PC-3 (cell line): ENCODE data around the gene LTBR. TPM values are rescaled to one million over a fixed set of nuclear protein-coding genes. Genes with fewer than 3 reads are reported as not detected.

Source experiments
- ATAC-seq: fragments of 200-7000 bp; cut with Tn5 transposase; 2 replicates; pipeline ENCODE4 v1.9.1; 2020; ENCODE audit warnings: mild to moderate bottlenecking, moderate library complexity
- BruUV-seq: library from RNA; stranded (reverse); fragments of 400-500 nt; replicated peaks from 2 replicates; lab custom pipeline; 2021; lab: Mats Ljungman, UMichigan
- CTCF ChIA-PET: fragments of 300-600 bp; sonication (Branson Sonifier 250); formaldehyde crosslinking; loops from one replicate; lab custom pipeline; 2022; ENCODE audit warnings: antibody characterized with exemption; lab: Charles Lee
- POLR2A ChIA-PET: fragments of 300-600 bp; sonication (Branson Sonifier 250); formaldehyde crosslinking; loops from one replicate; lab custom pipeline; 2022; ENCODE audit warnings: antibody characterized with exemption; ENCODE audit not compliant: unreplicated experiment; lab: Charles Lee
- DNase-seq: peaks from one replicate; pipeline ENCODE4 v3.0.0-alpha.2; 2015
- H2AFZ ChIP-seq: fragments of 300-600 bp; sonication (generic); 2 replicates; pipeline ENCODE4 v1.6.0; 2016; ENCODE audit warnings: antibody characterized with exemption, low read length
- H3F3A ChIP-seq: fragments of 300-600 bp; sonication (generic); one replicate; pipeline ENCODE4 v1.6.0; 2017; ENCODE audit warnings: antibody characterized with exemption, low read length, control low read depth, mild to moderate bottlenecking; ENCODE audit not compliant: unreplicated experiment
- H3K27ac ChIP-seq: fragments of 300-600 bp; sonication (generic); 2 replicates; pipeline ENCODE4 v1.5.1; 2016; ENCODE audit warnings: mild to moderate bottlenecking, low read length
- H3K27me3 ChIP-seq: fragments of 300-600 bp; sonication (generic); 2 replicates; pipeline ENCODE4 v1.6.1; 2016; ENCODE audit warnings: low read length, mixed read lengths
- H3K36me3 ChIP-seq: fragments of 300-600 bp; sonication (generic); 2 replicates; pipeline ENCODE4 v1.6.1; 2016; ENCODE audit warnings: low read depth, mixed run types, low read length, mixed read lengths
- H3K4me1 ChIP-seq: fragments of 300-600 bp; sonication (generic); 2 replicates; pipeline ENCODE4 v1.5.1; 2016; ENCODE audit warnings: low read length; ENCODE audit not compliant: insufficient read depth
- H3K4me2 ChIP-seq: fragments of 300-600 bp; sonication (generic); 2 replicates; pipeline ENCODE4 v1.6.0; 2016; ENCODE audit warnings: low read length
- H3K4me3 ChIP-seq: fragments of 300-600 bp; sonication (generic); 2 replicates; pipeline ENCODE4 v1.5.1; 2016; ENCODE audit warnings: mild to moderate bottlenecking, low read length, mixed read lengths
- H3K79me2 ChIP-seq: fragments of 300-600 bp; sonication (generic); 2 replicates; pipeline ENCODE4 v1.6.1; 2017; ENCODE audit warnings: low read length, mixed read lengths
- H3K9ac ChIP-seq: fragments of 300-600 bp; sonication (generic); 2 replicates; pipeline ENCODE4 v1.6.0; 2016; ENCODE audit warnings: mild to moderate bottlenecking, low read length
- H3K9me2 ChIP-seq: fragments of 300-600 bp; sonication (generic); replicated peaks from 2 replicates; pipeline ENCODE4 v1.6.1; 2016; ENCODE audit warnings: mixed run types, low read length, mixed read lengths
- H3K9me3 ChIP-seq: fragments of 300-600 bp; sonication (generic); 2 replicates; pipeline ENCODE4 v1.6.1; 2016; ENCODE audit warnings: low read length, mixed read lengths
- H4K20me1 ChIP-seq: fragments of 300-600 bp; sonication (generic); 2 replicates; pipeline ENCODE4 v1.6.1; 2016; ENCODE audit warnings: low read length, mixed read lengths
- EZH2 ChIP-seq: fragments of 300-600 bp; sonication (generic); IDR thresholded peaks from one replicate; pipeline ENCODE4 v1.6.1; 2017; ENCODE audit warnings: antibody characterized with exemption, mild to moderate bottlenecking, low read length; ENCODE audit not compliant: unreplicated experiment
- EZH2phosphoT487 ChIP-seq: fragments of 300-600 bp; sonication (generic); IDR thresholded peaks from 2 replicates; pipeline ENCODE4 v1.6.1; 2018; ENCODE audit warnings: mild to moderate bottlenecking, antibody characterized with exemption, low read length, borderline replicate concordance
- intact Hi-C: fragments of 100-400 bp; cut with micrococcal nuclease; formaldehyde crosslinking; loops from 2 replicates; pipeline ENCODE4 v1.9.0; 2023
- total RNA-seq: library from RNA; depleted of rRNA; stranded (reverse); fragments of >200 nt; gene quantifications from 2 replicates; pipeline ENCODE4 v1.2.3, GENCODE V29; 2014
- TF ChIP-seq, protein P1 (sequence below): fragments of 300-600 bp; sonication (generic); conservative IDR thresholded peaks from 2 replicates; pipeline ENCODE4 v1.5.1; 2017; ENCODE audit warnings: antibody characterized with exemption, low read depth, mild to moderate bottlenecking, low read length

LTBR gene
- total RNA-seq, 1 experiment from 2014 or later = 163 TPM

DNA sequence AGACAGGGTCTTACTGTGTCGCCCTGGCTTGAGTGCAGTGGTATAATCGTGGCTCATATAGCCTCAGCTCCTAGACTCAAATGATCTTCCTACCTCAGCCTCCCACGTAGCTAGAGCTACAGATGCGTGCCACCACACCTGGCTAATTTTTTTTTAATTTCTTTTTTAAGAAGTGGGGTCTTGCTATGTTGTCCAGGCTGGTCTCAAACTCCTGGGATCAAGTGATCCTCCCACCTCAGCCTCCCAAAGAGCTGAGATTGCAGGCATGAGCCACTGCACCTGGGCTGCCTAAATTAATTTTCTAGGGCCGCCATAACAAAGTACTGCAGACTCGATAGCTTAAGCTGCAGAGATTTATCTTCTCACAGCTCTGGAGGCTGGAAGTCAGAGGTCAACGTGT lies 9.1 kb downstream of the LTBR start:
- H3K27ac ChIP-seq = no peak overlapping the region
- no peaks in the 10 kb centered on the region for H3F3A ChIP-seq
- no peak overlapping the region for H3K4me2 ChIP-seq
- no peaks in the 10 kb centered on the region for H3K9me3 ChIP-seq
- no peaks in the 10 kb centered on the region for H3K4me1 ChIP-seq
- POLR2A ChIA-PET = interaction anchor here (0.6 kb wide), 1 partner anchor 65 kb away, joined by 4 read pairs; no protein-coding TSS in a partner anchor
- H3K9ac ChIP-seq = no peak overlapping the region
- no peaks in the 10 kb centered on the region for H3K9me2 ChIP-seq
- H3K4me3 ChIP-seq = no peak overlapping the region
- no peak overlapping the region for H2AFZ ChIP-seq
- TF ChIP-seq, protein P1, sequence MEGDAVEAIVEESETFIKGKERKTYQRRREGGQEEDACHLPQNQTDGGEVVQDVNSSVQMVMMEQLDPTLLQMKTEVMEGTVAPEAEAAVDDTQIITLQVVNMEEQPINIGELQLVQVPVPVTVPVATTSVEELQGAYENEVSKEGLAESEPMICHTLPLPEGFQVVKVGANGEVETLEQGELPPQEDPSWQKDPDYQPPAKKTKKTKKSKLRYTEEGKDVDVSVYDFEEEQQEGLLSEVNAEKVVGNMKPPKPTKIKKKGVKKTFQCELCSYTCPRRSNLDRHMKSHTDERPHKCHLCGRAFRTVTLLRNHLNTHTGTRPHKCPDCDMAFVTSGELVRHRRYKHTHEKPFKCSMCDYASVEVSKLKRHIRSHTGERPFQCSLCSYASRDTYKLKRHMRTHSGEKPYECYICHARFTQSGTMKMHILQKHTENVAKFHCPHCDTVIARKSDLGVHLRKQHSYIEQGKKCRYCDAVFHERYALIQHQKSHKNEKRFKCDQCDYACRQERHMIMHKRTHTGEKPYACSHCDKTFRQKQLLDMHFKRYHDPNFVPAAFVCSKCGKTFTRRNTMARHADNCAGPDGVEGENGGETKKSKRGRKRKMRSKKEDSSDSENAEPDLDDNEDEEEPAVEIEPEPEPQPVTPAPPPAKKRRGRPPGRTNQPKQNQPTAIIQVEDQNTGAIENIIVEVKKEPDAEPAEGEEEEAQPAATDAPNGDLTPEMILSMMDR = no peak
- TF ChIP-seq EZH2 (no peak), EZH2phosphoT487 (no peak)
- H3K36me3 ChIP-seq = peaks cover 16% of the 10 kb centered on the region
- H4K20me1 ChIP-seq = no peaks in the 10 kb centered on the region
- peaks cover 3% of the 10 kb centered on the region; the same call in 1 of the 2 replicates for H3K79me2 ChIP-seq
- intact Hi-C loops = no loop called here
- no TSS peak for BruUV-seq
- ATAC-seq = no peak
- DNase-seq = no peak
- H3K27me3 ChIP-seq = no peaks in the 10 kb centered on the region
- CTCF ChIA-PET = no interaction called here

DNA sequence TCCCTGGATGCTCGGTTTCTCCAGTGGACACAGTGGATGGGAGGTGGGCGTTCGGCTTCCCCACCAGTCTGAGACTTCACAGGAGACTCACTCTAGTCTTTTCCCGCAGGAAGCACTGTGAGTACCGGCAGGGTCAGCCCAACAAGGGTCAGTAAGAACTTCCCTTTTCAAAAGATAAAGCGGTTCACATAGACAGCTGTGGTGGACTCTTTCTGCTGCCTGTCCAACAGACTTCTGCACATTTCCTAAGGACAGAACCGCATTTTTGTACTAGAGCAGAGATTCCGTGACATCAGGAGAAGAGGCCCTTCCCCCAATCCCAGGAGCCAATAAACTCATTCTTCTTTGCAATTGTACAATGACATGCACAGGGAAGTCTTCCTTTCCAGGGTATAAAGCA lies 10.4 kb downstream of the LTBR start:
- H2AFZ ChIP-seq = no peak overlapping the region
- H4K20me1 ChIP-seq = no peaks in the 10 kb centered on the region
- no peaks in the 10 kb centered on the region for H3K9me2 ChIP-seq
- H3F3A ChIP-seq = no peaks in the 10 kb centered on the region
- ATAC-seq (no peak), DNase-seq (no peak)
- peaks cover 9% of the 10 kb centered on the region for H3K36me3 ChIP-seq
- no peaks in the 10 kb centered on the region for H3K9me3 ChIP-seq
- CTCF ChIA-PET = no interaction called here
- H3K27ac ChIP-seq = no peak overlapping the region
- no peaks in the 10 kb centered on the region for H3K79me2 ChIP-seq
- TF ChIP-seq EZH2 (no peak), EZH2phosphoT487 (no peak)
- TF ChIP-seq, protein P1 = no peak
- H3K9ac ChIP-seq = no peak overlapping the region
- no peak overlapping the region for H3K4me3 ChIP-seq
- no peaks in the 10 kb centered on the region for H3K4me1 ChIP-seq
- H3K4me2 ChIP-seq = no peak overlapping the region
- BruUV-seq = no TSS peak
- H3K27me3 ChIP-seq = no peaks in the 10 kb centered on the region
- intact Hi-C loops = no loop called here
- POLR2A ChIA-PET = no interaction called here

DNA sequence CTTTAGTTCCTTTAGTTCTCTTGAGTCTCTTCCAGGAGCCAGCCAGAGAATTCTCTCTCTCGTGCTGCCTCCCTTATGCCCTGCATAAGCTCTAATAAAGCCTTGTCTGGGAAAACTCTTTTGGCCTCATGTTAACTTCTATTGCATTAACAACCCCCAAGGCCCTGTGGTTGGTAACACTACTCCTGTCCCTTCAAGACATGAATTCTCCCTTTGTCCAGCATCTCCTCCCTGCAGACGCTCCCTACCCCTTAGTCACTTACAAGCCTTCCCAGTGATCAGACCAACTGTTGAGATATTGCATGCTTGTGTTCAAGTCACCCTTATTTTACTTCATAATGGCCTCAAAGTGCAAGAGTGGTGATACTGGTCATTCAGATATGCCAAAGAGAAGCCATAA lies 12.1 kb downstream of the LTBR start:
- H3K79me2 ChIP-seq = no peaks in the 10 kb centered on the region
- no peak overlapping the region for H3K4me3 ChIP-seq
- ChIA-PET POLR2A (no interaction called here), CTCF (no interaction called here)
- no peaks in the 10 kb centered on the region for H3K9me3 ChIP-seq
- H4K20me1 ChIP-seq = no peaks in the 10 kb centered on the region
- H3K27ac ChIP-seq = no peak overlapping the region
- H3K4me2 ChIP-seq = no peak overlapping the region
- no peaks in the 10 kb centered on the region for H3K27me3 ChIP-seq
- no peak for ATAC-seq
- no peaks in the 10 kb centered on the region for H3K9me2 ChIP-seq
- no peak for DNase-seq
- TF ChIP-seq, protein P1 = no peak
- no peak for TF ChIP-seq EZH2
- TF ChIP-seq EZH2phosphoT487 = no peak
- peaks cover 9% of the 10 kb centered on the region; the same call in 1 of the 2 replicates for H3K36me3 ChIP-seq
- H3K4me1 ChIP-seq = no peaks in the 10 kb centered on the region
- H3K9ac ChIP-seq = no peak overlapping the region
- intact Hi-C loops = no loop called here
- no peak overlapping the region for H2AFZ ChIP-seq
- H3F3A ChIP-seq = no peaks in the 10 kb centered on the region
- BruUV-seq = no TSS peak
